Measurements from ENCODE around the gene PDE4C.

PDE4C gene

DNA sequence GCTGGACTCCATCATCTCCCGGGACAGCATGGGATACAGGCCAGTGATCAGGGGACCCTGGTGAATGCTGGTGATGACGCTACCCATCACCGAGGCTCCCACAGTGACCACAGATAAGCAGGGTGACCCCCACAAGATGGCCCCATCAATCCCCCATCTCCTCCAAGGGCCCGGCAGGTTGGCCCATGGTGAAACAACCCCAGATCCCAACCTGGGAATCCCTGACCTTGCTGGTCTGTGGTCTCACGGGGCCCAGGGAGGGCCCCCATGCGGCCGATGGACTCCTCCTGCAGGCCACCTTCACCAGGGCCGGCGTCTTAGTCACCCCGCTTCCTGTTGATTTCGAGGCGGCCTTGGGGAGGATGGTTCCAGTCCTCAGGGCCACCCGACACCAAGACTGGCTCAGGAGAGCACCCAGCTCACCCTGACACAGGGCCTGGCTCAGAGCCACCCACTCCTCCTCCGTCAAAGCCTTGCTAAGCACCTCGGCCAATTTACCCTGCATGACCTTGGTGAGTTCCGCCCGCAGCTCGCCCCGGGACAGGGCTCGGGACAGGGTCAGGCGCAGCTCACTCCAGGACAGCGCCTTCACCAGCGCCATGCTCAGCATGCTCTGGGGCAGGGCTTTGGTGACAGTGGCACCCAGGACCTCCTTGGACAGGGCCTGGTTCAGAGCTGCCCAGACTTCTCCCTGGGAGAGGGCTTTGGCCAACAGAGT, 38.1 kb upstream of the PDE4C start:
- ChIA-PET CTCF (interaction anchor here (5.1 to 5.3 kb wide), 2 partner anchors 12 to 14 kb away, joined by 24 to 42 read pairs; no protein-coding TSS in a partner anchor), POLR2A (interaction anchor here (1.0 to 1.8 kb wide), 2 partner anchors 11 to 17 kb away, joined by 4 to 5 read pairs; partner anchors contain the start of gene JUND)
- no peak for DNase-seq (ENCODE audit: extremely low spot score)
- TF ChIP-seq, protein P1, sequence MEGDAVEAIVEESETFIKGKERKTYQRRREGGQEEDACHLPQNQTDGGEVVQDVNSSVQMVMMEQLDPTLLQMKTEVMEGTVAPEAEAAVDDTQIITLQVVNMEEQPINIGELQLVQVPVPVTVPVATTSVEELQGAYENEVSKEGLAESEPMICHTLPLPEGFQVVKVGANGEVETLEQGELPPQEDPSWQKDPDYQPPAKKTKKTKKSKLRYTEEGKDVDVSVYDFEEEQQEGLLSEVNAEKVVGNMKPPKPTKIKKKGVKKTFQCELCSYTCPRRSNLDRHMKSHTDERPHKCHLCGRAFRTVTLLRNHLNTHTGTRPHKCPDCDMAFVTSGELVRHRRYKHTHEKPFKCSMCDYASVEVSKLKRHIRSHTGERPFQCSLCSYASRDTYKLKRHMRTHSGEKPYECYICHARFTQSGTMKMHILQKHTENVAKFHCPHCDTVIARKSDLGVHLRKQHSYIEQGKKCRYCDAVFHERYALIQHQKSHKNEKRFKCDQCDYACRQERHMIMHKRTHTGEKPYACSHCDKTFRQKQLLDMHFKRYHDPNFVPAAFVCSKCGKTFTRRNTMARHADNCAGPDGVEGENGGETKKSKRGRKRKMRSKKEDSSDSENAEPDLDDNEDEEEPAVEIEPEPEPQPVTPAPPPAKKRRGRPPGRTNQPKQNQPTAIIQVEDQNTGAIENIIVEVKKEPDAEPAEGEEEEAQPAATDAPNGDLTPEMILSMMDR (IDR thresholded peaks at IDR 0.05; ENCODE audit: control extremely low read depth, extremely low read depth, low read depth, missing control alignments): no peak

DNA sequence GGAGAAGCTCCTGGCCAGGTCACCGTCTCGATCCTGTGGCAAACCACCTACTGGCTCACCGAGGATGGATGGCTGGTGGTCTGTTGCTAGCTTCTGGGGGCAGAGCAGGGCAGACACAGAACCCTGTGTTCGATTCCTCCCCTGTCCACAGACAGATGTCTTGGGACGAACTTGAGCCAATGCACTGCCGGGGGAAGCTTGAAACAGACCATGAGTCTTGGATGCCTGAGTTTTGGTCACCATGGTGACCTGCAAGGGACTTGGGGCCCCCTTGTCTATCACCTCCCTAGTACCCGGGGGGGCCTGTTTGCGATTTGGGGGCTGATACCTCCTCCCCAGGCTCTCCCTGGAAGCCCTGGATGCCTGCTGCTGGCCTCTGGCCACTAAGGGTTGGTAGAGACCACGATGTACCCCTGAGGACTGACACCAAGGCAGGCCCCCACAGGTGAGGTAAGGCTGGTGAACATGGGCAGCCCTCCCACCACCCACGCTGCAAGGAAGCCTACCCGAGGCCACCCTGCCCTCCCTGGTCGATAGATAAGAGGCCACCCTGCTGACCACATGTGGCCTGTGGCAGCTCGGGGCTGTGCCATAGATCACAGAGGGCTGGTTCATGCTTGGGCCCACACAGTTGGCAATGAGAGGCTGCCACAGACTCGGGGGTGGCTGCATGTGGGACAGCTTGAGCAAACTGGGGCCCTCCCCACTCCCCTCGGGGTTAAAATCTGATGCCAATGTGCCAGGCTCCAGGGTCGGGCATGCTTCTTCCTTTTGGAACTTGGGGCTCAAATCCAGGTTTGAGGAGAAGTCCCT, 37.3 kb upstream of the PDE4C start:
- POLR2A ChIA-PET: interaction anchor here (0.6 to 1.8 kb wide), 4 partner anchors 9 to 80 kb away, joined by 3 to 6 read pairs (median 6); partner anchors contain the start of gene JUND
- CTCF ChIA-PET: interaction anchor here (0.7 to 5.3 kb wide), 5 partner anchors 12 to 71 kb away, joined by 3 to 42 read pairs (median 3); partner anchors contain the start of gene MPV17L2
- DNase-seq (ENCODE audit: extremely low spot score): no peak
- TF ChIP-seq, protein P1 (IDR thresholded peaks at IDR 0.05; ENCODE audit: control extremely low read depth, extremely low read depth, low read depth, missing control alignments): no peak

DNA sequence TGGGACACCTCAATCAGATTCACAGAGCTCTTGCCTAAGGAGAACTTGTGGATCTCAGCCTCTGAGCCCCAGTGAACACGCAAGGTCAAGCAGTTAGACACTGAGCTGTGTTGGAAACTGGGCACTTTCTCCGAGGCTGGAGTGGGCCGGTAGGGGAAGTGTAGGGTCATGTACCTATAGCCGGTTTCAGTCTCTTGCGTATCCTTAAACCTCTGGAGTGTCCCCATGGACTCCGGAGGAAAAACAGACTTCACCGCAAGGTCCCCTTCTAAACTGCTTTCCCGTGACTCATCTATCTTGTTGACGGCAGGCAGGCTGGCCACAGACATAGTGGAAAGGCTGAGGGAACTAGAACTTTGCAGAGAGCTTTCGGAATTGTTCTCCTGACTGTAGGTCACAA, 36.7 kb upstream of the PDE4C start:
- ChIA-PET CTCF (interaction anchor here (0.7 to 5.3 kb wide), 5 partner anchors 11 to 70 kb away, joined by 3 to 42 read pairs (median 3); partner anchors contain the start of gene MPV17L2), POLR2A (interaction anchor here (1.8 kb wide), 1 partner anchor 19 kb away, joined by 6 read pairs; the partner anchor contains the start of gene JUND)
- TF ChIP-seq, protein P1 (IDR thresholded peaks at IDR 0.05; ENCODE audit: control extremely low read depth, extremely low read depth, low read depth, missing control alignments): no peak
- DNase-seq (ENCODE audit: extremely low spot score): no peak

DNA sequence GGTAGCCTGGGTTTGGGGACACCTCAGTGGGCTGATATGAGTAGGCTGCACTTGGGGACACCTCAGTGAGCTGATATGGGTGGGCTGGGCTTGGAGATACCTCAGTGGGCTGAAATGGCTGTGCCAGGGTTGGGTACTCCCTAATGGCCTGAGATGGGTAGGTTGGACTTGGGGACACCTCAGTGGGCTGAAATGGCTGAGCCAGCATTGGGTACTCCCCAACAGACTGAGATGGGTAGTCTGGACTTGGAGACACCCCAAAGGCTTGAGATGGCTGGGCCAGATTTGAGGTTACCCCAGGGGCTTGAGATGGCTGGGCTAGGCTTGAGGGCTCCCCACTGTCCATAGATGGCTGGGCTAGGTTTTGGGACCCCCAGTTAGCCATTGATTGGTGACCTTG, 35.9 kb upstream of the PDE4C start:
- ChIA-PET POLR2A (interaction anchor here (1.8 kb wide), 1 partner anchor 20 kb away, joined by 6 read pairs; the partner anchor contains the start of gene JUND), CTCF (interaction anchor here (1.1 to 5.3 kb wide), 5 partner anchors 10 to 189 kb away, joined by 3 to 42 read pairs (median 3); partner anchors contain the start of genes MPV17L2 and RAB3A)

DNA sequence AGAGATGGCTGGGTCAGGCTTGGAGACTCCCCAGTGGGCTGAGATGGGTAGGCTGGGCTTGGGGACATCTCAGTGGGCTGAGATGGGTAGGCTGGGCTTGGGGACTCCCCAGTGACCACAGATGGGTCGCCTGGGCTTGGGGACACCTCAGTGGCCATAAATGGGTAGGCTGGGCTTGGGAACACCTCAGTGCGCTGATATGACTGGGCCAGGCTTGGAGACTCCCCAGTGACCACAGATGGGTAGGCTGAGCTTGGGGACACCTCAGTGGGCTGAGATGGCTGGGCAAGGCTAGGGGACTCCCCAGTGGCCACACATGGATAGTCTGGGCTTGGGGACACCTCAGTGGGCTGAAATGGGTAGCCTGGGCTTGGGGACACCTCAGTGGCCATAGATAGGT, 35.2 kb upstream of the PDE4C start:
- POLR2A ChIA-PET: interaction anchor here (0.7 to 1.8 kb wide), 4 partner anchors 18 to 44 kb away, joined by 3 to 7 read pairs (median 4); partner anchors contain the start of gene JUND
- CTCF ChIA-PET: interaction anchor here (0.6 to 5.3 kb wide), 12 partner anchors 10 to 190 kb away, joined by 3 to 42 read pairs (median 4); partner anchors contain the start of gene RAB3A
- TF ChIP-seq, protein P1 (IDR thresholded peaks at IDR 0.05; ENCODE audit: control extremely low read depth, extremely low read depth, low read depth, missing control alignments): no peak
- no peak for DNase-seq (ENCODE audit: extremely low spot score)

More for the DNA sequence above, 35.9 kb upstream of the PDE4C start:
- no peak for DNase-seq (ENCODE audit: extremely low spot score)
- TF ChIP-seq, protein P1 (IDR thresholded peaks at IDR 0.05; ENCODE audit: control extremely low read depth, extremely low read depth, low read depth, missing control alignments): no peak

DNA sequence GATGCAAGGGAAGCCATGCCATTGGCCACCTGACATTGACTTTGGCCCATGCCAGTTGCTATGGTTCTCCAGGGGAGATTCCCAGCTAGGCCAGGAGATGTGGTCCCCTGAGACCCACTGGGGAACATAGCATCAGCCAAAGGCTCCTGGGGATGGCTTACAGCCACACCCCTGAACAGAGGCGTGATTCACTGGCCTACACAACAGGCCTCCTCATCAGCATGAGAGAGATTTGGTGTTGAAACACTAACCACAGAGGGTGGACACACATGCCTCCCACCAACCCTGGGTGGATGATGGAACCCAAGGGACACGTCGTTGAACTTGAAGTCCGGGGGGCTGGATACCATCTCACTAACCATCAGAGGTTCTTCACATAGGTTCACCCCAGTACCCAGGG, 33.7 kb upstream of the PDE4C start:
- no peak for DNase-seq (ENCODE audit: extremely low spot score)
- TF ChIP-seq, protein P1 (IDR thresholded peaks at IDR 0.05; ENCODE audit: control extremely low read depth, extremely low read depth, low read depth, missing control alignments): no peak
- POLR2A ChIA-PET: interaction anchor here (1.8 kb wide), 1 partner anchor 21 kb away, joined by 7 read pairs; the partner anchor contains the start of gene JUND
- CTCF ChIA-PET: interaction anchor here (0.8 to 5.3 kb wide), 5 partner anchors 8 to 69 kb away, joined by 3 to 42 read pairs (median 5); no protein-coding TSS in a partner anchor
